K562 (cell line): ENCODE data around the gene NKX6-2. TPM values are rescaled to one million over a fixed set of nuclear protein-coding genes. Genes with fewer than 3 reads are reported as not detected.
A peak's percentile ranks its signal among the peaks of the same experiment; 100 is the strongest.

Experiments
- ATAC-seq: fragments of 200-7000 bp; cut with Tn5 transposase; 3 replicates; pipeline ENCODE4 v1.9.1; 2020; ENCODE audit warnings: moderate library complexity
- BruUV-seq: library from RNA; stranded (reverse); fragments of 400-500 nt; replicated peaks from 2 replicates; lab custom pipeline; 2021; lab: Mats Ljungman, UMichigan
- CTCF ChIA-PET: fragments of 300-600 bp; formaldehyde crosslinking; extraction: SDS; loops from one replicate; lab custom pipeline; 2021; ENCODE audit warnings: low intra/inter-chr PET ratio; lab: Yijun Ruan, JAX
- POLR2A ChIA-PET: fragments of 300-600, 350-650 bp; sonication (Branson Sonifier 250); formaldehyde crosslinking; extraction: SDS; loops from one replicate; lab custom pipeline; 2021; ENCODE audit warnings: antibody characterized with exemption, inconsistent platforms; lab: Yijun Ruan, JAX
- DNase-seq, 4 experiments: peaks; one replicate each; pipeline versions ENCODE4 v3.0.0 to v3.0.0-alpha.2; 2011 to 2018; ENCODE audit warnings: low spot score in 3 of 4, mixed read lengths in 3 of 4; ENCODE audit errors: extremely low read depth in 1 of 4
- FAIRE-seq: peaks from 2 replicates; lab custom pipeline; 2011; peaks lifted over from hg19 to GRCh38; lab: Jason Lieb, UNC
- H2AFZ ChIP-seq: 2 replicates; pipeline ENCODE4 v1.6.0; 2011; ENCODE audit warnings: low read depth, low read length, control low read depth, inconsistent platforms
- H3K27ac ChIP-seq: fragments of 200-600 bp; 3 replicates; pipeline ENCODE4 v1.8.0; 2011; ENCODE audit warnings: low read depth, mild to moderate bottlenecking, control low read depth, inconsistent platforms, low read length, moderate library complexity, mixed read lengths; ENCODE audit errors: extremely low read depth
- H3K27me3 ChIP-seq, 2 experiments: fragments of 300-600 bp in 1 of 2; 2 replicates in 1 of 2; 3 replicates in 1 of 2; pipeline versions ENCODE4 v1.6.0 to v1.8.0; 2011; ENCODE audit warnings: inconsistent platforms in 2 of 2, low read length in 2 of 2, mild to moderate bottlenecking in 1 of 2, mixed read lengths in 1 of 2, moderate library complexity in 1 of 2; ENCODE audit not compliant: control insufficient read depth in 2 of 2, insufficient read depth in 2 of 2
- H3K36me3 ChIP-seq: fragments of 300-600 bp; 3 replicates; pipeline ENCODE4 v1.8.0; 2011; ENCODE audit warnings: mild to moderate bottlenecking, low read length, inconsistent platforms; ENCODE audit not compliant: control insufficient read depth, insufficient read depth
- H3K4me1 ChIP-seq, 2 experiments: fragments of 200-600 bp in 1 of 2; replicated peaks in 1 of 2; 2 replicates in 1 of 2; 3 replicates in 1 of 2; pipeline versions ENCODE4 v1.5.1 to v1.8.0; 2011; ENCODE audit warnings: inconsistent platforms in 2 of 2, low read length in 2 of 2, mild to moderate bottlenecking in 1 of 2, mixed read lengths in 1 of 2, moderate library complexity in 1 of 2; ENCODE audit not compliant: control insufficient read depth in 2 of 2, insufficient read depth in 2 of 2
- H3K4me2 ChIP-seq: 2 replicates; pipeline ENCODE4 v1.6.1; 2011; ENCODE audit warnings: low read length, control low read depth, inconsistent platforms, mixed read lengths; ENCODE audit not compliant: insufficient read depth
- H3K4me3 ChIP-seq: fragments of 200-600 bp; sonication (generic), shearing (Covaris generic); 2 replicates; pipeline ENCODE4 v1.5.1; 2016; ENCODE audit warnings: control low read depth, inconsistent platforms
- H3K79me2 ChIP-seq: fragments of 200-600 bp; 3 replicates; pipeline ENCODE4 v1.8.0; 2011; ENCODE audit warnings: low read length, inconsistent platforms; ENCODE audit not compliant: control insufficient read depth, insufficient read depth
- H3K9ac ChIP-seq, 2 experiments: 2 replicates each; pipeline versions ENCODE4 v1.6.0 to v1.6.1; 2011; ENCODE audit warnings: low read depth in 2 of 2, low read length in 2 of 2, control low read depth in 1 of 2, inconsistent platforms in 1 of 2, mild to moderate bottlenecking in 1 of 2, mixed read lengths in 1 of 2; ENCODE audit not compliant: insufficient read depth in 1 of 2
- H3K9me1 ChIP-seq: one replicate; pipeline ENCODE4 v1.6.0; 2011; ENCODE audit warnings: inconsistent platforms, mild to moderate bottlenecking, low read length, moderate library complexity; ENCODE audit not compliant: control insufficient read depth, insufficient read depth
- H3K9me3 ChIP-seq: replicated peaks from 2 replicates; pipeline ENCODE4 v1.5.1; 2011; ENCODE audit warnings: low read depth, low read length, inconsistent platforms; ENCODE audit not compliant: control insufficient read depth, insufficient read depth
- H4K20me1 ChIP-seq: replicated peaks from 2 replicates; pipeline ENCODE4 v1.6.1; 2011; ENCODE audit warnings: low read length, inconsistent platforms, mixed read lengths; ENCODE audit not compliant: control insufficient read depth, insufficient read depth
- CTCF ChIP-seq, 3 experiments: IDR thresholded peaks in 2 of 3; conservative IDR thresholded peaks in 1 of 3; 2 replicates each; pipeline ENCODE4 v1.5.1; 2011 to 2012; ENCODE audit warnings: low read length in 3 of 3, mild to moderate bottlenecking in 3 of 3, control low read depth in 2 of 3, improper control_type of control experiment in 1 of 3, inconsistent platforms in 1 of 3, low read depth in 1 of 3, mixed read lengths in 1 of 3, moderate library complexity in 1 of 3; ENCODE audit not compliant: insufficient read depth in 2 of 3
- IRF2 ChIP-seq: sonication (generic); formaldehyde crosslinking; IDR thresholded peaks from 2 replicates; pipeline ENCODE4 v1.8.1; 2022; ENCODE audit warnings: mild to moderate bottlenecking, missing genetic modification reagents
- TBP ChIP-seq: optimal IDR thresholded peaks from 2 replicates; pipeline ENCODE3; 2011; ENCODE audit warnings: low read depth, low read length, improper control_type of control experiment
- YY1 ChIP-seq, 3 experiments: IDR thresholded peaks; 2 replicates each; pipeline ENCODE4 v1.6.1; 2011; ENCODE audit warnings: low read length in 2 of 3, mild to moderate bottlenecking in 2 of 3, moderate library complexity in 2 of 3, borderline replicate concordance in 1 of 3, control low read depth in 1 of 3, low read depth in 1 of 3; ENCODE audit not compliant: insufficient read depth in 3 of 3, insufficient replicate concordance in 2 of 3, control insufficient read depth in 1 of 3, insufficient read length in 1 of 3; ENCODE audit errors: extremely low read depth in 1 of 3
- ZC3H4 ChIP-seq: sonication (generic); formaldehyde crosslinking; IDR thresholded peaks from 2 replicates; pipeline ENCODE4 v1.9.0; 2021; ENCODE audit warnings: missing genetic modification reagents, borderline replicate concordance
- WGBS: fragments of 100-300 bp; shearing (Covaris generic); methylation state at CpG from one replicate; pipeline ENCODE4 v1.1.6; 2016; ENCODE audit warnings: low coverage, mixed read lengths; ENCODE audit not compliant: insufficient coverage; ENCODE audit errors: missing lambda C conversion rate; 5-methylcytosine and 5-hydroxymethylcytosine counted together
- in situ Hi-C: fragments of 300-500 bp; cut with MboI; formaldehyde crosslinking; loops from 4 replicates; pipeline ENCODE4 v1.15.0; 2018; ENCODE audit warnings: inconsistent platforms, mixed read lengths
- intact Hi-C: fragments of 100-400 bp; cut with micrococcal nuclease; formaldehyde crosslinking; loops from 2 replicates; pipeline ENCODE4 v1.14.2; 2022
- polyA plus RNA-seq, 8 experiments: library from polyadenylated mRNA; depleted of rRNA in 4 of 8; stranded (reverse) in 5 of 8; unstranded in 3 of 8; fragments of >200 nt; fragmentation: Nextera tagmentation in 2 of 8; fragmentation: Illumina TruSeq in 1 of 8; extraction: Ambion mirVana in 2 of 8; extraction: Trizol in 1 of 8; gene quantifications; 2 replicates each; pipeline versions ENCODE4 v1.2.1 to v1.2.3, GENCODE V29; 2011 to 2014; ENCODE audit warnings: inconsistent platforms in 1 of 8, missing spikeins in 1 of 8
- total RNA-seq, 7 experiments: library from RNA; depleted of rRNA in 6 of 7; stranded (reverse); fragments of >200 nt in 6 of 7; fragmentation: Illumina TruSeq in 2 of 7; extraction: Trizol in 2 of 7; gene quantifications; 2 replicates each; pipeline versions ENCODE4 v1.2.1 to v1.2.3, GENCODE V29; 2011 to 2021; ENCODE audit warnings: low replicate concordance in 1 of 7

The NKX6-2 gene
- total and polyA plus RNA-seq, 9 of the 15 experiments (the other 6 are each of a cell fraction or from before 2014, with no cell fraction given) = 1.0 to 1.6 TPM; not detected in 7

GRCh38 chr10:132793213-132793612, 7.3 kb upstream of the NKX6-2 start:
- Histone ChIP-seq H3K4me3 (no peak overlapping the region), H3K9me3 (no peaks in the 10 kb centered on the region), H3K9me1 (no peaks in the 10 kb centered on the region), H3K27ac (no peak overlapping the region), H3K79me2 (no peaks in the 10 kb centered on the region), H3K9ac (no peak overlapping the region), H2AFZ (no peak overlapping the region), H3K4me2 (no peak overlapping the region), H3K4me1 (peaks cover 0 to 11% of the 10 kb centered on the region in 2 experiments; a peak in 1 of 5 replicates), H4K20me1 (no peaks in the 10 kb centered on the region)
- in situ Hi-C loops (no loop called here), intact Hi-C loops (loop anchor here (10.0 kb wide), 1 partner anchor 138 kb away; no protein-coding TSS in a partner anchor)
- ATAC-seq (0 out of 3 replicates have a peak, but pooled peaks have one; percentile 25), DNase-seq (no peak), FAIRE-seq (no peak)
- ChIA-PET POLR2A (no interaction called here), CTCF (no interaction called here)
- WGBS = 0% methylated on average over 3 of the region's 9 CpGs
- BruUV-seq = no TSS peak
- TF ChIP-seq CTCF (IDR thresholded peaks at IDR 0.05 in 2 of 3, conservative IDR thresholded peaks at IDR 0.05 in 1 of 3; ENCODE audit: insufficient read depth in 2 of 3, low read depth in 1 of 3, low read length in 3 of 3) (peak in 2 of 3 experiments; percentile 11 to 13; a peak in 1 of 6 replicates), IRF2 (CRISPR knock-in tag) (no peak), YY1 (IDR thresholded peaks at IDR 0.05; ENCODE audit: borderline replicate concordance in 1 of 3, control insufficient read depth in 1 of 3, extremely low read depth in 1 of 3, insufficient read depth in 3 of 3, insufficient read length in 1 of 3, insufficient replicate concordance in 2 of 3, low read depth in 1 of 3, low read length in 2 of 3) (no peak), TBP (no peak), ZC3H4 (no peak)
- TF ChIP-seq, all 486 proteins: peak for 1
- no peaks in the 10 kb centered on the region for H3K36me3 ChIP-seq
- peaks cover 2 to 21% of the 10 kb centered on the region in 2 experiments; a peak in 3 of 5 replicates for H3K27me3 ChIP-seq
